Fibroblast of skin of back (primary cell): Measurements from ENCODE around the gene ARRDC3.

Experiments
- DNase-seq: peaks from one replicate; pipeline ENCODE4 v3.0.0-alpha.2; 2013

ARRDC3 gene

GRCh38 chr5:91384671-91385430, 1.7 kb upstream of the ARRDC3 start:
- DNase-seq: peak; percentile 87

GRCh38 chr5:91383956-91384300, 811 bp upstream of the ARRDC3 start:
- DNase-seq: no peak

- peak; percentile 39 for DNase-seq
These were observed 539 bp downstream of the ARRDC3 start for GRCh38 chr5:91382530-91383026.

DNA sequence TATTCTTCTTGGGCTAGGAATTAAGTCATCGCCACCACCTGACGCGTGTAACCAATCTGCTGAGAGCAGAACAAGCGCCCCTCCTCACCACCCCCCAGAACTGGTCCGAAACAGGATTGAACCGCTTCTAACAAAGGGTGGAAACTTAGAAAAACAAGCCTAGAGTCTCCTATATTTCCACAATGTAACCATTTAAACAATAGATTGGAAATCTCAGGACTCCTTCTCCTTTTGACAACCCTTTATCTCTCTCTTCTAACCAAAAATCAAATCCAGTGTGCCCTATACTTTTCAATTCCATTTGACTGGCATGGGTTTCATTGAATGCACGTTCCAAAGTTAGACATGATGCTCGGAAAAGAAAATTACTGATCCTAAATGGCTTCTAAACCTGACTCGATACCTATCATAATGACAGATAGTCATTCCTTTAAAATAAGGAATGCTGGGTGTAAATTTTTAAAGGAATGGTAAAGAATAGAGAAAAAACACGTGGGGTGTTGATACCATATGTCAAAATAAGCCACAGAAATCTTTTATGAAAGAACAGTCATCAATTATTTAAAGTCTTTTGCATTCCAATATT, 1.2 kb downstream of the ARRDC3 start:
- peak; percentile 78 for DNase-seq

DNA sequence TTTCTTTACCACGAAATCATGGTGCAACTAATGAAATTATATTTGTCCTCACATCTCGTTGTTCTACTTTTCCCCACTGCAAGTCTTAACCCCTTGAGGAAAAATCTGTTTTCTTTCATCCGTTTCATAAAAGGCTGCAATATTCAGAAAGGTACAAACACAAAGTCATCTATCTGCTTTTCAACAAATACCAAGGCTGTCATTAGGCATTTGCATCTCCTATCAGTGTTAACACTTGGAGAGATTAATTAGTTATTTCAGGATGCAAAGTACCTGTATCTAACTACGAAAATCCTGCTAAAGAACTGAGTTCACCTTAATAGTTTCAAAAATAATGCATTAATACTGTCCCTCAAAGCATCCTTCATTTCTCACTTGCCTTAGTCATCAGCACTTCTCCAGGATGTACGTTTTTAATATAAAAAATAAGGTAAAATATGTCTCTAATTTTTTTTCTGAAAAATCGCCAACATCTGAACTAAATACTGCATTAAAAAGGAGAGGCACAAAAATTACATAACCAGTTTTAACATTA, 1.8 kb downstream of the ARRDC3 start:
- no peak for DNase-seq

GRCh38 chr5:91380491-91381238, 2.5 kb downstream of the ARRDC3 start:
- peak; percentile 96 for DNase-seq

- peak; percentile 95 for DNase-seq
These were observed 3.1 kb downstream of the ARRDC3 start for GRCh38 chr5:91379914-91380490.

DNA sequence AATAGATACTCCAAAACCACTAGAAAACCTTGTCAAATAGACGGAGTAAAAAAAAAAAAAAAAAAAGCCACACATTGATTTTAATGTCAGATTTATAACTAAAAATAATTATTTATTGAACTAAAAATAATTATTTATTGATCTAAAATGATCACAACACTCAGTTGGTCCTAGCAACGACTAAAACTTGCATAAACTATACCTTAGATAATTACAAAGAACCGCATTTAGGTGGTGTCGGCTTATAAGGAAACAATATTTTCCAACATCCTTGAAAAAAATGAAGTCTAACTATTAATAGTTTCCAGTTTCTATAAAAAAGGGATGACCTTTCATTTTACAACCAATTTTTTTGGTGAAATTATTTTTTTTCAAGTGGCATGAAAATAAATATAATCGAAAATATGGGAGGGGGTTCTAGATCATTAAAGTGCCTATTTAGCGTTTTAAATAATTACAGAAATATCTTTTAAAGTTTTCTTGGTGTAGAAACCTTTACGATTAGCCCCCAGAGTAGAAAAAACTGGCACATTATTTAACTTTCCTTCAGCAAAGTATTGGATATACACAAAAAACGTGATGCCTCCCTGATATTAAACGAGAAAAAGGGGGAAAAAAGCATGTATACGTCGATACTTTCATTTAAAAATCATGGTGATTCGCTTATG, 3.7 kb downstream of the ARRDC3 start:
- no peak for DNase-seq

DNA sequence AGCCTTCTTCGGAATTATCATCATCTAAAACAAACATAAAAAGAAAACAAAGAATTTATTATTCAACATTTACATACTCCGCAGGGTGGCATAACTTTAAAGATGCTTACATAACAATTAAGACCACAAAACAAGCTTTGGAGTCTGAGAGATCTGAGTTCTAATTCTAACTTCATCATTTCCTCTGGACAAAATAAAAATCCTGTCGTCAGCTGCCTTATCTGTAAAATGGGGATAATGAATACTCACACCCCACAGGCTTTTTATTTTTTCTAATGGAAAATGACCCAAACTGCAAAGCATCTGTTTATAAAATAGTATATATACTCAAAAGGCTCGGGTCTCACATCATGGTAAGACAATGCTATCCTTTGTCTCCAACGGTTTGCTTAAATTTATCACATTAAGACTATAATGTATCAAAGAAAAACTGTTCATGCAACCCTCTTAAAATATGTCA, 4.3 kb downstream of the ARRDC3 start:
- no peak for DNase-seq

GRCh38 chr5:91374893-91375520, 8.1 kb downstream of the ARRDC3 start:
- no peak for DNase-seq

DNA sequence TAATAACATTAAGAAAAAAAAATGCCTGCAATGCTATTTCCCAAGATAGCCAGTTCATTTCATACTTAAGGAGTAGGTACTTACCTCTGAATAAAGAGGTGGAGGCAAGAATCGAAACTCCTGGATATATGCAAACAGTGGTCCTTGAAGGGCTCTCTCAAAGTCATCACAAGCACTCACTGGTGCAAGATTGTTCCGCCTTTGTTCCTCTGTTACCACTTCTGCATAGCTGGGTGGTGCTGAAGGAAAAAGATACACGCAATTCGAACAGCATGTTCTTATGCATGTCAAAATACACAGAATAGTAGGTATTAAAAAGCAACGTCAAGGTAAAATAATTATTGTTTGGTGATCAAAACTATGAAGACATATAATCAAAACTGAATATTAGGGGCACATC, 9.5 kb downstream of the ARRDC3 start:
- no peak for DNase-seq

DNA sequence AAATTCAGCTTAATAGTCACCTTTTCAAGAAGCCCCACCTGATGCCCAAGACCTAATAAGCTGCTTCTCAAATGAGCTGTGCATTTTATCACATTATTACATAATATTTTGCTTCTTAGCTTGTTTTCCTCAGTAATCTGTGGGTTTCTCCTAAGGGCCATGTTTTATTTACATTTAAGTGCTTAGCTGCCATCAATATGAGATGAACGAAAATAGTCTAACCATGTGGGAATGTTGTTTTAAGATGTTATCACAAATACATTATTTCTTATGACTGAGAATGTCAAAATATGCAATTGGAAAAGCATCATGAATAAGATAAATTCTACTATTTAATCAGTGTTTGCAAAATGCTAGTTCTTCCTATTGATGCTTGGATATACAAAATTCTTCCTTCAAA, 10.1 kb downstream of the ARRDC3 start:
- no peak for DNase-seq

DNA sequence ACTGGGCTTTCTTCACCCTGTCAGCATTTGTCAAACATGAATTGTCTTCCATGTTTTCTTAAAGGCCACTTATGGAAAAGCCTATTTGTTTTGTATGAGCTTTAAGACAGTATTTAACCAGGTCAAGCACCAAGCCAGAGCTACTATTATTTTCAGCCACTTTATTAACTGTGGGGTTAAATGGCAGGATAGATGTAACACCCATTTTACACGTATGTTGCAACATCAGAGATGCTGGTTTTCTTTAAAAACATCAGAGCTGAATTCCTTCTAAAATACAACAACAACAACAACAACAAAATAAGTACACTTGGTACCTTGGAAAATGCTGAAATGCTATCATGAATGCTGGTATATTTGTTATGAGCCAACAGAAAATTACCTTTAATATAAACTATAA, 13.6 kb downstream of the ARRDC3 start:
- DNase-seq: no peak

DNA sequence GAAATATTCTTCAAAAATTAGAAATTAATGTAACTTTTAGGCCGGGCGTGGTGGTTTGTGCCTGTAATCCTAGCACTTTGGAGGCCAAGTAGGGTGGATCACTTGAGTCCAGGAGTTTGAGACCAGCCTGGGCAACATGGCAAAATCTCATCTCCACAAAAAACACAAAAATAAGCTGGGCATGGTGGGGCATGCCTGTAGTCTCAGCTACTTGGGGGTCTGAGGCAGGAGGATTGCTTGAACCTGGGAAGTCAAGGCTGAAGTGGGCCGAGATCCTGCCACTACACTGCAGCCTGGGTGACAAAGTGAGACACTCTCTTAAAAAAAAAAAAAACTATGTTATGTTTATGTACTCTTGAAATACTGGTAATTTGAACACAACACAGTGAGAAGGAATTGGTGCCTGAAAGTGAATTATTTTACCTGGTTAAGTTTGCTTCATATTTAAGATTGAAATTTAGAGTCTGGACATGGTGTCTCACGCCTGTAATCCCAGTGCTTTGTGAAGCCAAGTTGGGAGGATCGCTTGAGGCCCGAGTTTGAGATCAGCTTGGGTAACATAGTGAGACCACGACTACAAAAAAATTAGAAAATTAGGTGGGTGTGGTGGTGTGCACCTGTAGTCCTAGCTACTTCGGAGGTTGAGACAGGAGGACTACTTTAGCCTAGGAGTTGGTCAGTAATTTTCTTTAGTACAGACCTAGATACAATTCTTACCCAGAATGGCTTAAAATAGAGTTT, 15.0 kb downstream of the ARRDC3 start:
- DNase-seq: no peak

DNA sequence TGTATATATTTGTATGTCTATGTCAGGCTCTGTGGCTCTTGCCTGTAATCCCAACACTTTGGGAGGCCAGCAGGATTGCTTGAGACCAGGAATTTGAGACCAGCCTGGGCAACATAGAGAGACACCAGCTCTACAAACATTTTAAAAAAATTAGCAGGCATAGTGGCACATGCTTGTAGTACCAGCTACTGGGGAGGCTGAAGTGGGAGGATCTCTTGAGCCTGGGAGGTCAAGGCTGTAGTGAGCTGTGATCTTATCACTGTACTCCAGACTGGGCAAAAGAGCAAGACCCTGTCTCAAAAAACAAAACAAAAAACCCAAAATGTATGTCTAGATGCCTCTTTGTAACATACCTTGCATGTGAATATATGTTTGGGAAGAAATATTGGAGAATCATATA, 15.8 kb downstream of the ARRDC3 start:
- DNase-seq: no peak

- no peak for DNase-seq
These were observed 16.6 kb downstream of the ARRDC3 start for GRCh38 chr5:91366551-91366950.

GRCh38 chr5:91365498-91365897, 17.6 kb downstream of the ARRDC3 start:
- DNase-seq: no peak

GRCh38 chr5:91362935-91363334, 20.2 kb downstream of the ARRDC3 start:
- DNase-seq: no peak

- DNase-seq: no peak
These were observed 21.3 kb downstream of the ARRDC3 start for GRCh38 chr5:91361790-91362189.

GRCh38 chr5:91361055-91361701, 21.9 kb downstream of the ARRDC3 start:
- no peak for DNase-seq
